ENCODE results near the gene ATP6AP2. TPM values are rescaled to one million over a fixed set of nuclear protein-coding genes. Genes with fewer than 3 reads are reported as not detected.
A peak's percentile ranks its signal among the peaks of the same experiment; 100 is the strongest.

Gene ATP6AP2
- total and polyA plus RNA-seq, 2 of the 13 experiments (the other 11 are each of a cell fraction or from before 2014, with no cell fraction given), result 55.6 to 108 TPM

- ChIA-PET CTCF (ENCODE audit: low intra/inter-chr PET ratio, low total read pairs) (no interaction called here), POLR2A (no interaction called here)
- peaks cover 24% of the 10 kb centered on the region for H3K79me2 ChIP-seq (ENCODE audit: insufficient read depth, low read length)
- ATAC-seq, result no peak
- H4K20me1 ChIP-seq (ENCODE audit: insufficient read depth, low read length), result no peaks in the 10 kb centered on the region
- in situ Hi-C loops (cut with HindIII; ENCODE audit: extremely low pct_ligation_motif_present, low pct_unique_long_range_greater_than_20kb), result no loop called here
- H3K4me1 ChIP-seq (ENCODE audit: insufficient read depth, low read length), result peaks cover 11% of the 10 kb centered on the region
- H3K27me3 ChIP-seq (ENCODE audit: control insufficient read depth in 1 of 2, insufficient read depth in 2 of 2, low read length in 2 of 2), result no peaks in the 10 kb centered on the region
- H3K36me3 ChIP-seq (replicated peaks in 1 of 2; ENCODE audit: control insufficient read depth in 1 of 2, insufficient read depth in 2 of 2, low read length in 2 of 2), result no peaks in the 10 kb centered on the region
- BruUV-seq (replicated peaks), result no TSS peak
- no peak overlapping the region for H2AFZ ChIP-seq (ENCODE audit: low read length)
- no peaks in the 10 kb centered on the region for H3K9me3 ChIP-seq (ENCODE audit: low read length)
- TF ChIP-seq HOXA9 (CRISPR knock-in tag; IDR thresholded peaks at IDR 0.05; ENCODE audit: borderline replicate concordance), result no peak
- peak overlapping the region; percentile 52 for H3K4me2 ChIP-seq (ENCODE audit: low read depth, low read length)
- WGBS (ENCODE audit: low lambda C conversion rate), result 77% methylated on average over 4 of the region's 4 CpGs
- no peak overlapping the region for H3K27ac ChIP-seq (ENCODE audit: extremely low read length, insufficient read depth, low read length)
- H3K9ac ChIP-seq (ENCODE audit: insufficient read depth, low read depth, low read length), result peak overlapping the region; percentile 34; the same call in 1 of the 2 replicates
- DNase-seq (ENCODE audit: low spot score), result peak; percentile 5
- intact Hi-C loops (cut with micrococcal nuclease; ENCODE audit: unreplicated experiment), result loop anchor here (10.0 kb wide), 2 partner anchors 60 to 100 kb away; partner anchors contain the start of gene ATP6AP2
- FAIRE-seq, result no peak
- H3K4me3 ChIP-seq (replicated peaks in 1 of 3; ENCODE audit: insufficient read depth in 1 of 3, low read depth in 2 of 3, low read length in 3 of 3), result peak overlapping the region; percentile 6 to 43 (median 9); a peak in 3 of 6 replicates
Measured at GRCh38 chrX:40644821-40645358, 64.1 kb downstream of the ATP6AP2 start.

- H3K36me3 ChIP-seq (replicated peaks in 1 of 2; ENCODE audit: control insufficient read depth in 1 of 2, insufficient read depth in 2 of 2, low read length in 2 of 2), result no peaks in the 10 kb centered on the region
- peak; percentile 64 for ATAC-seq
- no peak overlapping the region for H2AFZ ChIP-seq (ENCODE audit: low read length)
- H3K27me3 ChIP-seq (ENCODE audit: control insufficient read depth in 1 of 2, insufficient read depth in 2 of 2, low read length in 2 of 2), result no peaks in the 10 kb centered on the region
- peaks cover 11% of the 10 kb centered on the region for H3K4me1 ChIP-seq (ENCODE audit: insufficient read depth, low read length)
- no CpG with 5 or more reads among the region's 33 CpGs for WGBS (ENCODE audit: low lambda C conversion rate)
- 0 out of 2 replicates have a peak, but pooled peaks have one; percentile 13 for TF ChIP-seq TAF1 (CRISPR knock-in tag; IDR thresholded peaks at IDR 0.05)
- TF ChIP-seq ZNF850 (CRISPR knock-in tag; conservative IDR thresholded peaks at IDR 0.05), result no peak
- TF ChIP-seq RFXAP (CRISPR knock-in tag; IDR thresholded peaks at IDR 0.05; ENCODE audit: borderline replicate concordance), result 0 out of 2 replicates have a peak, but pooled peaks have one; percentile 19
- no peak for TF ChIP-seq MAX (IDR thresholded peaks at IDR 0.05)
- TF ChIP-seq ZNF33B (CRISPR knock-in tag; IDR thresholded peaks at IDR 0.05), result no peak
- 0 out of 2 replicates have a peak, but pooled peaks have one; percentile 29 for TF ChIP-seq TGIF2 (CRISPR knock-in tag; IDR thresholded peaks at IDR 0.05)
- peak overlapping the region; percentile 75 for H3K4me2 ChIP-seq (ENCODE audit: low read depth, low read length)
- intact Hi-C loops (cut with micrococcal nuclease; ENCODE audit: unreplicated experiment) (loop anchor here (10.0 kb wide), 2 partner anchors 62 to 102 kb away; partner anchors contain the start of gene ATP6AP2), in situ Hi-C loops (cut with HindIII; ENCODE audit: extremely low pct_ligation_motif_present, low pct_unique_long_range_greater_than_20kb) (no loop called here)
- peak overlapping the region; percentile 44 for H3K27ac ChIP-seq (ENCODE audit: extremely low read length, insufficient read depth, low read length)
- POLR2A ChIA-PET, result interaction anchor here (0.6 to 1.3 kb wide), 2 partner anchors 66 to 382 kb away, joined by 3 read pairs; partner anchors contain the start of gene ATP6AP2
- H3K79me2 ChIP-seq (ENCODE audit: insufficient read depth, low read length), result peaks cover 24% of the 10 kb centered on the region
- peak overlapping the region; percentile 73 for H3K9ac ChIP-seq (ENCODE audit: insufficient read depth, low read depth, low read length)
- H3K9me3 ChIP-seq (ENCODE audit: low read length), result no peaks in the 10 kb centered on the region
- peak overlapping the region; percentile 69 to 79 (median 75) for H3K4me3 ChIP-seq (replicated peaks in 1 of 3; ENCODE audit: insufficient read depth in 1 of 3, low read depth in 2 of 3, low read length in 3 of 3)
- FAIRE-seq, result no peak
- no peak for DNase-seq (ENCODE audit: low spot score)
- no peaks in the 10 kb centered on the region for H4K20me1 ChIP-seq (ENCODE audit: insufficient read depth, low read length)
- BruUV-seq (replicated peaks), result TSS peak; percentile 35
- CTCF ChIA-PET (ENCODE audit: low intra/inter-chr PET ratio, low total read pairs), result no interaction called here
Measured at GRCh38 chrX:40646489-40647306, 65.9 kb downstream of the ATP6AP2 start.
